HG03025 (cell line): ENCODE data around the gene JADE1.

Experiments used
- ATAC-seq: cut with Tn5 transposase; IDR thresholded peaks from one replicate; pipeline ENCODE4 v1.9.1; 2021; ENCODE audit warnings: mild to moderate bottlenecking, moderate library complexity; ENCODE audit not compliant: unreplicated experiment, low FRiP score

The JADE1 gene

GRCh38 chr4:128810331-128810870 lies 901 bp downstream of the JADE1 start:
- no peak for ATAC-seq

- ATAC-seq = peak; percentile 53
Measured at GRCh38 chr4:128810871-128811570, 1.5 kb downstream of the JADE1 start.

DNA sequence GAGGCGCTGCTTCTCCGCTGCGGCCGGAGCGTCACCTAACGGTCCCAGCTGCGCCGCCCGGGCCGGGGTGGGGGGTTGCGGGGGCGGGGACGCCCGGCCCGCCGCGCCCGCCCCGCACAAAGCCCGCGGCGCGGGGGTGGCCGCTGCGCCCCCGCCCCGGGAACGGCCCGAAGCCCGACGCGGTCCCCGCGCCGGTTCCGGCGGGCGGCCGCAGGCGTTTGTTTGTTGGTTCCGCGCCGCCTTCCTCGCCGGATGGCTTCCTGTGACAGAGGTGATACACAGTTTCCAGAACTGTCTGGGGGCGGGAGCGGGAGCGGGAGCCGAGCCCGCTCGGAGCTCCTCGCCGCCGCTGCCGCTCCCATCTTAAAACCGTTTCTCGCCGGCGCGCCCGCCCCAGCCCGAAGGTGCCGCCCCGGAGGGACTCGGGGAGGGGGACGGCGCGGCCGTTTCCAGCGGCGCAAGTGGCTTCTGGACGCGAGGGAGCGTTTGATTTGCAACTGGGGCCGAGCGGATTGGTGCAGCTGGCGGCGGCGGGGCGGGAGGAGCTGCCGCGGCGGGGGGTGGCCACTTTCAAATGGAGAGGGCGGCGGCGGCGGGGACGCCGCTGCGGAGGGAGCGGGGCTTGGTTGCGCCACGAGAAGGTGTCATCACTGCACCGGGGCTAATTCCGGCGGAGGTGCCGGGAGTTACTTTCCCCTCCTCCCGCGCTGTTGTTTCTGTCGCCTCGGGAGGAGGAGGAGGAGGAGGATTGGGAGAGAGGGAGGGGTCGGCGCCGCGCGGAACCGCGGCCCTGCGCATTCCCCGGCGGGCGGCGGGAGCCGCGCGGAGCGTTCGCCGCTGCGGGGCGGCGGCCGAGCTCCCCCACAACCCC lies 2.3 kb downstream of the JADE1 start:
- peak; percentile 49 for ATAC-seq

- ATAC-seq = peak; percentile 1
Measured at GRCh38 chr4:128812442-128813235, 3.1 kb downstream of the JADE1 start.

DNA sequence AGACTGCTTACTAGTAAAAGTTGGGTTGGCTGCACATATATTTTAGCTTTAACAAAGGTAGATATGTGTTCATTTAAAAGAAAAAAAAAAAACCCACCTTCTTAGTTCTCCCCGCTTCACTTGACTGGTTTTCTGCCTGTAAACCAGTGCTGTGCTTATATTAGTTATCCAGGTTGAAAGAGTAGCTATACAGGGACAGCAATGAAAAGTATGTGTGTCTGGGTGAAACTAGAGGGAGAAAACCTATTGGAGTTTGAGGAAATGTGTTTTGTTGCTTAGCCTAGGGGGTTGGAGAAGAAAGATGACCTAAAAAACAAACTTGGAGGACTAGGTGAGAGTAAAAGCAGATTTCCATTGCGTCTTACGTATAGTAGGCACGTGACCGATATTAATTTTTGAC lies 4.5 kb downstream of the JADE1 start:
- no peak for ATAC-seq

GRCh38 chr4:128818442-128818841 lies 8.9 kb downstream of the JADE1 start:
- ATAC-seq = no peak

DNA sequence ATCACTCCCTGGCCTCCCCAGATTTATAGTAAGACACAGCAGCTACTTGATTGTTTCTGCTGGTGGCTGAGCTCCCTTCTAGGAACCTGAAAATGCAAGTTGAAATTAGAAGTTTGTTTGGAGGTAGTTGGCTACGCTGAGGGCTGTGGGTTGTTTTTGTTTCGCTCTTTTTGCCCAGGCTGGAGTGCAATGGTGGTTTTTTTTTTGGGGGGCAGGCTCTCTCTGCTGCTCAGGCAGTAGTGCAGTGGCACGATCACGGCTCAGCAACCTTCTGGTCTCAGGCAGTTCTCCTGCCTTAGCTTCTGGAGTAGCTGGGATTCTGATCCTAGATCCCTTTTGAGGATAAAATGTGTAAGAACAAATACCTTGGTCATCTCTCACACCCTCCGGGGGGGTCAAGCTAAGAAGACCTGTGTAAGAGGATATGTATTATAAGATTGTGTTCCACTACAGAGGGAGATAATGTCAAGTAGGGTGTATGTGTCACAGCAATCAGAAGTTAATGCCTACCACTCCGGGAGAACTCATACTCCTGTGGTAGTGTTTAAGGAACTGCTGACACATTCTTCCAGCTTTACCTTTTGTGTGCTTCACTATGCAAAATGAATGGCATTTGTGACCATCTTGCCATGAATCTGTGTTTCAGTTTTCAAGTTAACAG lies 9.7 kb downstream of the JADE1 start:
- no peak for ATAC-seq

GRCh38 chr4:128820671-128821070 lies 11.2 kb downstream of the JADE1 start:
- no peak for ATAC-seq

DNA sequence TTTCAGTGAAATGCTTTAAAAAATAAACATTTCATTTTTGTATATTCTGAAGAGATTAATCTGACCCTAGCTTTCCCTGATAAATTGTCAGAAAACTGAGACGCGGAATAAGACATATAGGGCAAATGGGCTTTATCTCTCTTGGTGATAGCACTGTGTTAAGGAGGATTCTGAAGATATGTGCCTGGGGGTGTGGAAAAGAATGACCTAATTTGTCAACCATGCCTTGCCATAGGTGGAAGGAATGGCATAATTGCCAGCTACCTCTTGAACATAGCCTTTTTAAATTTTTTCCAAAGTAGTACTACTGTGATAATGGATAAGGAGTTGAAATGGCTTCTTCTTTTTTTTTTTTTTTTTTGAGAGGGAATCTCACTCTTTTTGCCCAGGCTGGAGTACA lies 11.7 kb downstream of the JADE1 start:
- ATAC-seq = no peak

DNA sequence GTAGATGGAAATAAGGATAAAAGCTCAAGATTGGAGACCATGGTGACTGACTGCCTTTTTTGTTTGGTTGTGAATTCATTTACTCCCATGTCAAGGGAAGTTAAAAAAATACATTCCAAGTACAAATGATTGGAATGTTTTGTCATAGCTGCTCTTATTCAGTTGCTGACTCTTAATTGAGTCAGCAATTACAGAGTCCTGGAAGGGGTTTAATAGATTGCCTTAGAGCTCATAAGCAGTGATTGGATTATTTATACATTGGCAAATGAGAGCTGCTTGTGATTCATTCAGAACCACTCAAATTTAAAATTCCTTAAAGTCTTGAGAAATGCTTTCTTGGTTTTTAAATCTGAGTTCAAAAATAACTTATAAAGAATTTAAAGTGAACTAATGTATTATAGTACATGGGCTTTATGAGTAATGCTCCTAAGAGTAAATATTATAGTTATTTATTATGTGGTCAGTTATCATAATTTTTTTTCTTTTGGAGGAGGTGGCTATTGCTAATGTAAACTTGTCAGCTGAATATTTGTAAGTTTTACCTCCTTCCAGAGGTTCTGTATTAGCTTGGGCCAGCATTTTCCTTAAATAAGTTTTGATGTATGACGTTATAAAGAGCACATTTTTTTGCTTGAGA lies 13.6 kb downstream of the JADE1 start:
- no peak for ATAC-seq

- no peak for ATAC-seq
Measured at GRCh38 chr4:128825226-128825625, 15.7 kb downstream of the JADE1 start.

GRCh38 chr4:128827296-128827695 lies 17.8 kb downstream of the JADE1 start:
- peak; percentile 33 for ATAC-seq

DNA sequence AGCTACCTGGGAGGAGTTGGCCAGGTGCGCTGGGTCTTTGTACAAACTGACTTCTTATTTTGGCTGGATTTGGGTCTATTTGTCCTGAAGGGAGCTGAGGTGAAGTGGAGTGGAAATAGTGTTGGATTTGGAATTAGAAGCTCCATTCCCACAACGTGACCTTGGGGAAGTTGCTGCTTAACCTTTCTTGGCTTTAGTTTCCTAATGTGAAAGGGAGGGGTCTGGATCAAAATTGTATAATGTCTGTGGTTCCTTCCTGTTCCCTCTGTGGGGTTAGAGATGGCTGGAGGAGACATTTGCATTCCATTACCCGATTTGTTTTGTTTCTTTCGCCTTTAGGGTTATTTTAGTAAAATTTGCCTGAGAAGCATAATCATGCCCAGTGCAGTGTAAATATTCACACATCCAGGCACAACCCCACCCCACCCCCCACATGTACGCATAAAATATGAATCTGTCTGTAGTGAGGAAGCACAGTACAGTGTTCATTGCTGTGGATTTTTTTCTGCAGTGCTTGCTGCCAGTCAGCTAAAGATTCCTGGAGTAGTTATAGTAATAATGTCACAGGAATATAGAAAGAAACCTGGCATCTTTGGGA lies 21.5 kb downstream of the JADE1 start:
- no peak for ATAC-seq

DNA sequence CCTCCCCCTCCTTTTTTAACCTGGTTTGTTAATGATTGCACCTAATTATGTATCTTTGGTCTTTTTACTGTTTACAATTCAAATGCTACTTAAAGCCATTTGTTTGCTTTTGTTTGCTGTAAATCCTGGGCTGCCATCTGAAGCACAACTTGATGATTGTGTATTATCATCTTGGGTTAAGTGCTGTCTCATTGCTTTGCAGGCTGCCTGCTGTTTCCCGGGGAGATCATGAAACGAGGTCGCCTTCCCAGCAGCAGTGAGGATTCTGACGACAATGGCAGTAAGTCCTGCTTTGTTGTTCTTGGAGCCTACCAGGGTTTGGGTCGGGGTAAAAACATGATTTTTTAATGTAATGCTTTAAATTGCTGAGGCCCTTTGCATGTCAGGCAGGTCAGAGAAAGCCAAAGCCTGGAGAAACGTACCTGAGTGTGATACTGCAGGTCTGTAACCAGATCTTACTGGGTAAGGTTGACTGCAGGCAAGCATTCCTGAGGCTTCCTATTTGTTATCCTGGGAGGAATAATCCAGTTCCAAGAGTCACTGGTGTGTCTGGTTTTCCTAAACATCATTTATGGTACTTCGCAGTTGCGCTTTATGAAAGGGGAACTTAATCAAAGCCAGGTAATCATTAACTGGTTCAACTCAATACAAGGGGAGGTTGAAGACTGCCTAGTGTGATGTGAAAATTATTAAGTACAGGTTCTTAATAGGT lies 22.2 kb downstream of the JADE1 start:
- no peak for ATAC-seq

- ATAC-seq = no peak
Measured at GRCh38 chr4:128832243-128832625, 22.7 kb downstream of the JADE1 start.

- no peak for ATAC-seq
Measured at GRCh38 chr4:128835498-128836222, 26.2 kb downstream of the JADE1 start.

- no peak for ATAC-seq
Measured at GRCh38 chr4:128837198-128837597, 27.7 kb downstream of the JADE1 start.

DNA sequence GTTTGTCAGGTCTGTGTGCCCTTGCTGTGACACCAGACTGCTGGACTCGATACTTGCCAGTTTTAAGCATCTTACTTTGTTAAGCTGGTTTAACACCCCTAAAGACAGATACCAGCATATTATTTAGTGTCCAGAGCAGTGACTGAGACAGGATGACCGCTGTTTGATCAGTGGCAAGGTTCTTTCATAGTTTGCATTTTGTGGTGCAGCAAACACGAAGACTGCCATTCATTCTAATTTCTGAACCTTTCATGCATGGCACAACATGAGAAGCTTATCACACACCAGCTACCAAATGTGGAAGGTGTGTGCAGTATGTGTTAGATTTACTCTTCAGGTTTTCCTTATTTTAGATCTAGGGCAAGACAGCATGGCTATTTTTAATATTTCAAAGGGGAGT lies 28.2 kb downstream of the JADE1 start:
- ATAC-seq = no peak
